ENCODE data around the gene EFHB.
"Not testable (repeated sequence)": the region's sequence is repeated elsewhere in the genome, so short reads cannot be mapped to it uniquely, and the experiment has no call there.

EFHB gene

GRCh38 chr3:19960696-19961095 is 26.7 kb upstream of the EFHB start:
- TF ChIP-seq CTCF (IDR thresholded peaks at IDR 0.05; ENCODE audit: insufficient read depth, low read depth, low read length, missing control alignments), result no peak
- H3K4me3 ChIP-seq (ENCODE audit: low read depth, low read length), result no peak overlapping the region
- no peak for DNase-seq (ENCODE audit: low read depth)

- no peak for DNase-seq (ENCODE audit: low read depth)
- H3K4me3 ChIP-seq (ENCODE audit: low read depth, low read length), result no peak overlapping the region
- no peak for TF ChIP-seq CTCF (IDR thresholded peaks at IDR 0.05; ENCODE audit: insufficient read depth, low read depth, low read length, missing control alignments)
Observed at GRCh38 chr3:19959505-19959904, 25.5 kb upstream of the EFHB start.

GRCh38 chr3:19957354-19957753 is 23.3 kb upstream of the EFHB start:
- not testable (repeated sequence) for DNase-seq (ENCODE audit: low read depth); H3K4me3 ChIP-seq (ENCODE audit: low read depth, low read length)

GRCh38 chr3:19954676-19955075 is 20.7 kb upstream of the EFHB start:
- no peak for TF ChIP-seq CTCF (IDR thresholded peaks at IDR 0.05; ENCODE audit: insufficient read depth, low read depth, low read length, missing control alignments)
- DNase-seq (ENCODE audit: low read depth), result no peak
- no peak overlapping the region for H3K4me3 ChIP-seq (ENCODE audit: low read depth, low read length)

GRCh38 chr3:19950316-19950715 is 16.3 kb upstream of the EFHB start:
- H3K4me3 ChIP-seq (ENCODE audit: low read depth, low read length), result no peak overlapping the region
- no peak for TF ChIP-seq CTCF (IDR thresholded peaks at IDR 0.05; ENCODE audit: insufficient read depth, low read depth, low read length, missing control alignments)
- no peak for DNase-seq (ENCODE audit: low read depth)

GRCh38 chr3:19948226-19948591 is 14.2 kb upstream of the EFHB start:
- H3K4me3 ChIP-seq (ENCODE audit: low read depth, low read length), result peak overlapping the region; percentile 85
- TF ChIP-seq CTCF (IDR thresholded peaks at IDR 0.05; ENCODE audit: insufficient read depth, low read depth, low read length, missing control alignments), result no peak

GRCh38 chr3:19947549-19948225 is 13.7 kb upstream of the EFHB start:
- no peak for TF ChIP-seq CTCF (IDR thresholded peaks at IDR 0.05; ENCODE audit: insufficient read depth, low read depth, low read length, missing control alignments)
- H3K4me3 ChIP-seq (ENCODE audit: low read depth, low read length), result peak overlapping the region; percentile 85
- peak; percentile 52 for DNase-seq (ENCODE audit: low read depth)

More at GRCh38 chr3:19948226-19948591, 14.2 kb upstream of the EFHB start:
- DNase-seq (ENCODE audit: low read depth), result no peak

Data from GM12865 (cell line).